ENCODE measurements around the gene EVX2. TPM values are rescaled to one million over a fixed set of nuclear protein-coding genes. Genes with fewer than 3 reads are reported as not detected.

EVX2 gene
- total RNA-seq, 4 donors from 2014 or later, result not detected

GRCh38 chr2:176081837-176082524 is 1.8 kb downstream of the EVX2 start:
- 11% methylated on average over 24 of the region's 62 CpGs for WGBS
- no peaks in the 10 kb centered on the region for H3K36me3 ChIP-seq
- DNase-seq (ENCODE audit: low spot score in 2 of 2), result no peak
- H3K27ac ChIP-seq, result no peak overlapping the region
- H3K9me3 ChIP-seq, result no peaks in the 10 kb centered on the region
- no peak overlapping the region for H3K4me3 ChIP-seq
- TF ChIP-seq EP300 (IDR thresholded peaks at IDR 0.05) (no peak), POLR2AphosphoS5 (IDR thresholded peaks at IDR 0.05) (no peak), POLR2A (IDR thresholded peaks at IDR 0.05) (no peak)
- TF ChIP-seq, protein P1, sequence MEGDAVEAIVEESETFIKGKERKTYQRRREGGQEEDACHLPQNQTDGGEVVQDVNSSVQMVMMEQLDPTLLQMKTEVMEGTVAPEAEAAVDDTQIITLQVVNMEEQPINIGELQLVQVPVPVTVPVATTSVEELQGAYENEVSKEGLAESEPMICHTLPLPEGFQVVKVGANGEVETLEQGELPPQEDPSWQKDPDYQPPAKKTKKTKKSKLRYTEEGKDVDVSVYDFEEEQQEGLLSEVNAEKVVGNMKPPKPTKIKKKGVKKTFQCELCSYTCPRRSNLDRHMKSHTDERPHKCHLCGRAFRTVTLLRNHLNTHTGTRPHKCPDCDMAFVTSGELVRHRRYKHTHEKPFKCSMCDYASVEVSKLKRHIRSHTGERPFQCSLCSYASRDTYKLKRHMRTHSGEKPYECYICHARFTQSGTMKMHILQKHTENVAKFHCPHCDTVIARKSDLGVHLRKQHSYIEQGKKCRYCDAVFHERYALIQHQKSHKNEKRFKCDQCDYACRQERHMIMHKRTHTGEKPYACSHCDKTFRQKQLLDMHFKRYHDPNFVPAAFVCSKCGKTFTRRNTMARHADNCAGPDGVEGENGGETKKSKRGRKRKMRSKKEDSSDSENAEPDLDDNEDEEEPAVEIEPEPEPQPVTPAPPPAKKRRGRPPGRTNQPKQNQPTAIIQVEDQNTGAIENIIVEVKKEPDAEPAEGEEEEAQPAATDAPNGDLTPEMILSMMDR (IDR thresholded peaks at IDR 0.05), result no peak
- H3K27me3 ChIP-seq, result peaks cover 100% of the 10 kb centered on the region
- peaks cover 50% of the 10 kb centered on the region for H3K4me1 ChIP-seq

GRCh38 chr2:176081376-176081836 is 2.4 kb downstream of the EVX2 start:
- TF ChIP-seq POLR2AphosphoS5 (IDR thresholded peaks at IDR 0.05), result no peak
- TF ChIP-seq, protein P1 (IDR thresholded peaks at IDR 0.05), result no peak
- TF ChIP-seq EP300 (IDR thresholded peaks at IDR 0.05), result no peak
- TF ChIP-seq POLR2A (IDR thresholded peaks at IDR 0.05), result no peak
- Histone ChIP-seq H3K36me3 (no peaks in the 10 kb centered on the region), H3K27me3 (peaks cover 100% of the 10 kb centered on the region), H3K27ac (no peak overlapping the region), H3K4me3 (no peak overlapping the region), H3K4me1 (peaks cover 50% of the 10 kb centered on the region), H3K9me3 (no peaks in the 10 kb centered on the region)
- 14% methylated on average over 17 of the region's 17 CpGs for WGBS
- DNase-seq (ENCODE audit: low spot score in 2 of 2), result no peak

DNA sequence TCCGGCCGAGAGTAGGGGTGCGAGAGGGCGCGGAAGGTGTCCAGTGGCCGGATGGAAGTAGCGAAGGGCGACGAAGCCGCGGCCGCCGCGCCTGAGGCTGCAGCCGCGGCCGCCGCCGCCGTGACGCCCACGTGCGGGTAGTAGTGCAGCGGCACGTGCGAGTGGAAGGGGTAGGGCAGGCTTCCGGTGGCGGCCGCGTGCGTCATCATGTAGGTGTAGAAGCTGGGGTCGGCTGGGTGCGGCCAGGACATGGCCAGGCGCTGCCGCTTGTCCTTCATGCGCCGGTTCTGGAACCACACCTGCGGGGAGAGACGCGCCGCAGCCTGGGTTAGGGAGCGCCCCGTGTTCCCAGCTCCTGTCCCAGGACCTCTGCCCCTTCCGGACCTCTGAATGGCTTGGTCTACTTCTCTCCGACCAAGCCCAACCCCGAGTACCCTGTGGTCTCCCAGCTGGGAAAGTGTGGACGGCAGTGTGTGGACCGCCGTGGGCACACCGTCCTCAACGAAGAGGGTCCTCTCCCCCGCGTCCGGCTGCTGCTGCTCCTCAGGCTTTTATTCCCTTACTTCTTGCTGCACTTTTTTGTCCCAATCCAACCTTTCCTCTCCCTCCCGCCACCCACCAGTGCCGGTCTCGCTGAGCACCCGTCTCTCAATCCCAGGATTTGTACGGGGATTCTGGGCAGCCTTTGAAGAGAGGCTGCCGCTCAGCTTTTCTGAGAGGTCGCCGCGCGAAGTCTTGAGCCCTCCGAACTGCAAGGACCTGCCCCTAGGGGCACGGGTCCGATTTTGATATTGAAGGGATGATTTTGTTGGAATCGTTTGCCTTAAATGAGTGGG is 3.0 kb downstream of the EVX2 start:
- Histone ChIP-seq H3K36me3 (no peaks in the 10 kb centered on the region), H3K4me1 (peaks cover 44% of the 10 kb centered on the region), H3K9me3 (no peaks in the 10 kb centered on the region), H3K27me3 (peaks cover 100% of the 10 kb centered on the region), H3K27ac (no peak overlapping the region), H3K4me3 (peak overlapping the region; percentile 41)
- 17% methylated on average over 40 of the region's 68 CpGs for whole genome bisulfite sequencing
- TF ChIP-seq EP300 (IDR thresholded peaks at IDR 0.05) (no peak), POLR2AphosphoS5 (IDR thresholded peaks at IDR 0.05) (no peak), POLR2A (IDR thresholded peaks at IDR 0.05) (no peak)
- TF ChIP-seq, protein P1 (IDR thresholded peaks at IDR 0.05), result no peak
- DNase-seq (ENCODE audit: low spot score in 2 of 2), result no peak

GRCh38 chr2:176079831-176080539 is 3.8 kb downstream of the EVX2 start:
- DNase-seq (ENCODE audit: low spot score in 2 of 2), result no peak
- WGBS, result 6% methylated on average over 29 of the region's 86 CpGs
- Histone ChIP-seq H3K36me3 (no peaks in the 10 kb centered on the region), H3K4me1 (peaks cover 36% of the 10 kb centered on the region), H3K4me3 (peak overlapping the region; percentile 41), H3K27me3 (peaks cover 100% of the 10 kb centered on the region), H3K9me3 (no peaks in the 10 kb centered on the region), H3K27ac (no peak overlapping the region)
- TF ChIP-seq, protein P1 (IDR thresholded peaks at IDR 0.05), result peak in 1 of 2 donors; percentile 61
- no peak for TF ChIP-seq POLR2AphosphoS5 (IDR thresholded peaks at IDR 0.05)

Measured in suprapubic skin (tissue), 4 donors.